RPMI7951 (cell line): Measurements from ENCODE around the gene RPN2. TPM values are rescaled to one million over a fixed set of nuclear protein-coding genes. Genes with fewer than 3 reads are reported as not detected.

Experiments used
- DNase-seq: peaks from one replicate; pipeline ENCODE4 v3.0.0-alpha.2; 2012; ENCODE audit warnings: low read depth
- total RNA-seq: library from RNA; depleted of rRNA; stranded (reverse); fragments of >200 nt; shearing (Covaris generic); gene quantifications from 2 replicates; pipeline ENCODE4 v1.2.3, GENCODE V29; 2014

The RPN2 gene
- total RNA-seq, 1 experiment from 2014 or later: 744 TPM

DNA sequence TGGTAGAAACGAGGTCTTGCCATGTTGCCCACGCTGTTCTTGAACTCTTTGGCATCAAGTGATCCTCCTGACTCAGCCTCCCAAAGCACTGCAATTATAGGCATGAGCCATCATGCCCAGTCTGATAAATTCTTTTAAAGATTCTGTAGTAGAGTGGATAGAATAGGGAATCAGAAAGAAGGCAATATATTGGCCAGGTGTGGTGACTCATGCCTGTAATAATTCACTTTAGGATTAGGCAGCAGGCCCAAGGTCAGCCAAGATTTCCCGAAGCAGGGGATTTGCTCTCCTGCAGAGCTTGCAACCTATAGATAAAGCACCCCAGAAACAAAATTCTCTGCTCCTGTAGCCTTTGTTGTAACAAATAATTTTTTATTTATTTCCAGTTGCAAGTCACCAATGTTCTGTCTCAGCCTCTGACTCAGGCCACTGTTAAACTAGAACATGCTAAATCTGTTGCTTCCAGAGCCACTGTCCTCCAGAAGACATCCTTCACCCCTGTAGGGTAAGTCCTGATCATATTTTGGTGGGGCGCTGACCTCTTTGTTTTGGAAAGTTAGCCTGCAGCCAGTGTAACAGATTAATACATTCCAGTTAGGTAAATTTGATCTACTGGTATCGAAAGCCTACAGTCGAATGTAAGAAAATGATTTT is 30.7 kb downstream of the RPN2 start:
- no peak for DNase-seq

DNA sequence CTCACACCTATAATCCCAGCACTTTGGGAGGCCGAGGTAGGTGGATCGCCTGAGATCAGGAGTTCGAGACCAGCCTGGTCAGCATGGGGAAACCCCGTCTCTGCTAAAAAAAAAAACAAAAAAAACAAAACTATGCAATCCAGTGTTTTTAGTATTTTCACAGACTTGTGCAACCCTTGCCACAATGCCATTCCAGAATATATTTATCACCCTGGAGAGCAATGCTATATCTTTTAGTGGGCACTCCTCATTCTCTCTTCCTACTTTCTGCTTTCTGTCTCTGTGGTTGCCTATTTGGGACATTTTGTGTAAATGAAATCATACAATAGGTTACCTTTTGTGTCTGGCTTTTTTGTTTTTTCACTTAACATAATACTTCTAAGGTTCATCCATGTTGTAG is 39.3 kb downstream of the RPN2 start:
- no peak for DNase-seq

DNA sequence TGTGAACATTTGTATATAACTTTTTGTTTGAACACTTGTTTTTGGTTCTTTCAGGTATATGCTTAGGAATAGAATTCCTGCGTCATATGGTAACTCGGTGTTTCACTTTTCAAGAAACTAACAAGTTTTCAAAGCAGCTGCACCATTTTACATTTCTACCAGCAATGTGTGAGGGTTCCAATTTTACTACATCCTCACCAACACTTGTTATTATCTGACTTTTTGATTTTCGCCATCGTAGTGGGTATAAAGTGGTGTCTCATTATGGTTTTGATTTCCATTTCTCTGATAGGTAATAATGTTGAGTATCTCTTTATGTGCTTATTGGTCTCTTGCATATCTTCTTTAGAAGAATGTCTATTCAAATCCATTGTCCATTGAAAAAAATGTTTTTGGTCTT is 39.8 kb downstream of the RPN2 start:
- no peak for DNase-seq

DNA sequence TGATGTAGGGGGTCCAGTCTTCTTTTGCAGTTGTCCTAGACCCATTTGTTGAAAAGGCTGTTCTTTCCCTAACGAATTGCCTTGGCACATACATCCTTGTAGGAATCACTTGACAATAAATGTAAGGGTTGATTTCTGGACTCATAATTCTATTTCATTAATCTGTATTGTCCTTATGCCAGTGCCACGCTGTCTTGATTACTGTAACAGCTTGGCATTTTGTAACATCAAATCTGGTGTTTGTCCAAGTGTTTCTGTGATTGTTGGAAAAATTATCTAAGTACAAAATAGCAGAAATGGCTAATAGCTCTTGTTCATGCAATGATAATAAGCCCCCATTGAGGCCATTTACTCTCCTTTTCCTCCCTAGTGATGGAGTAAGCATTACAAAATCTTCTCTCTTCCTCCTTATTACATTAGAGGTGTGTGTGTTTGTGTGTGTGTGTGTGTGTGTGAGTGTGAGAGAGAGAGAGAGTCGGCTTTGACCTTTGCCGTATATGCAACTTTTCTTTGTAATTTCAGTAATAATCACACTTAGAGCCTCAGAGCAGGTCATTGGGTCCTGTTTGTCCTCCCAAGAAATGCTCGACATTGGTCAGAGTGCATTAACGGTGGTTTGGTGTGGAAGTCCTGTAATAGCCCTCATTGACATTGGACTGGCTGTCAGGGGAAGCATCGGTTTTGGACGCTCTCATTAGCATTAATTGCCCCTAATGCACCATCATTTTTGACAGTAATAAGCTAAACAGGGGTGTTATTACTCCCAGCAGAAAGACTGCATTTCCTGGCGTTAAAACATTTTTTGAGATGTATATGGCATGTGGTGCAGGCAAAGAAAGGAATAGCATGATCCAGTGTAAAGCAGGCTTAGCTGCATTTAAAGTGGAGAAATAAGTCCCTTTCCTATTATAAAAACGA is 40.9 kb downstream of the RPN2 start:
- no peak for DNase-seq

DNA sequence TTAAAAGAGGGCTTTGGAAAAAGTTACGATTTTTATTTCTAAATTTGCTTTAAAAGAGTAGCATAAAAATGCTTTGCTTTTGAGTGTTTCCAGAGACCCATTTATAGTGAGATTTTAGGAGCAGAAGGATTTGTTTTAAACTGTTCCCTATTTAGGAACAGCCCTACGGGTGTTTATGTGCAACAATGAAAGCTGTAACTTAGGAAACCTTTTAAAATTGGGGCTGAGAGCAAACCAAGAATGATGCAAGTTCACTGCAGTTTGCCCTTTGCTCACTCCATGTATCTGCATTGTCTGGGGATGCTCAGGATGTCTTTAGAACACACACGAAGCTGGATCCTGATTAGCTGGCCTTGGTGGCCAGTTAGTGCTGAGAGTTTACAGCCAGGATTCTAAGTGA is 41.6 kb downstream of the RPN2 start:
- no peak for DNase-seq

DNA sequence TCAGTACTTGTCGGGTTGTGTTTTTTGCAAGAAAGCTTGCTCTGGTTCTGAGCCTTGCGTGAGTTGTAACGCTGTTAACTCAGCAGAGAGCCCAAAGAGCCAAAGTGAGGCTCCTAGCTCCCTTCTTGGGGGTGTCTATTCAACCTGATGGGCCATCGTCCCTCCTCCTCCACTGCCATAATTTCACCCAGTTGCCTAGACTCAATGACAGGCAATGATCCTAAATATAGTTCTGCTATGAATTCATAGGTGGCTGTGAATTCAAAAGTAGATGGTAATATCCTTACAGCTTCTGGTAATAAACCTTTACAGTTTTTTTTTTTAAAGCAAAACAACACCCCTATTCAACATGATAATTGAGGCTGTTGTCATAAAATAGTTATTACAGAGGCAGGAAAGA is 43.0 kb downstream of the RPN2 start:
- no peak for DNase-seq

DNA sequence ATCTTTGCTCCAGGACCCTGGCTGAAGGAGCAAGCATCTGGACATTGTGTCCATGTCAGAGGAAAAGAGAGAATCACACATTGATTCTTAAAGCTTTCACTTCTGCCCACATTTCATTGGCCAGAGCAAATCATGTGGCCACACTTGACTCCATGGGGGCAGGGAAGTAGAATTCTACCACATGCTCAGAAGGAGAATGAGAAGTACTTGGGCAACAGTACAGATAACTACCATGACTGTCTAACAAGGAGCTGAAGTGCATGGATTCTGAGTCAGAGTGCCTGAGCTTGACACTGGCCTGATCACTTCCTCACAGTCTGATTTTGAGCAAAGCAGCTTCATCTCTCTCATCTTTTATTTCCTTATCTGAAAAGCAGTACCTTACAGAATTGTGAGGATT is 43.9 kb downstream of the RPN2 start:
- peak; percentile 84 for DNase-seq

DNA sequence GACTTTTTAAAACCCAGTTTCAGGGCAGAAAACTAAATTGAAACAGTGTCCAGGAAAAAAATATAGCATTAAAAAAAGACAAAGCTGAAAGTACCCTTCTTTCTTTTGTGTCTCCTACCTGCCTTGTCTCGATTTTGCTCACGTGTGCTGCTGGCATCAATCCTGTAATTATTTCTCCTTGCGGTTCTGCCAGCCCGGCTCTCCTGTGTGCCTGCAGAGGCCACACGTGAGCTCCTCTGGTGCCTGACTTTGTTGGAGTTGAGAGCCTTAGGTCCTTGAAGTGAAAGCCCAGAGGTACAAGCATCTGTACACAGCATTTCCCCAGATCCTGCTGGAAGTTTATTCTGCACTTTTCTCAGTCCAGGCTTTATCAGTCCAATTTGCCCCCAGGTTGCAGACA is 46.0 kb downstream of the RPN2 start:
- DNase-seq: no peak

DNA sequence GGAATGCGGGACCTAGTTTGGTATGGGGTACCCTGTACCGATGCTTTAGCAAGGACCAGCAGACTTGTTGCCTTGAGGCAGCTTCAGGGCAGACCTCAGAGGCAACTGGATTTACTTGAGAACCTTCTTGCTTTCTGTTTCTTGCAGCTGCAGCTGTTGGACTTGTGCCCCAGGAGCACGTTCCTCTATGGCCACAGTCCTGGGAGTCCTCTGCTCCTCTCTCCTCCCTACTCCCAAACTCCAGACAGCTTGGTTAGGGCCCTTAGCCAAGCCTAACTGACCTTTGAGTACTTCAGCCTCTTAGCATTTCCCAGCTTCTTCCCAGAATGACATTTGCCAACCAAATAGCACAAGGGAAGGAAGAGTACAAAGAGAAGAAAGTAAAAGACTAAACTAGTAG is 47.8 kb downstream of the RPN2 start:
- no peak for DNase-seq

DNA sequence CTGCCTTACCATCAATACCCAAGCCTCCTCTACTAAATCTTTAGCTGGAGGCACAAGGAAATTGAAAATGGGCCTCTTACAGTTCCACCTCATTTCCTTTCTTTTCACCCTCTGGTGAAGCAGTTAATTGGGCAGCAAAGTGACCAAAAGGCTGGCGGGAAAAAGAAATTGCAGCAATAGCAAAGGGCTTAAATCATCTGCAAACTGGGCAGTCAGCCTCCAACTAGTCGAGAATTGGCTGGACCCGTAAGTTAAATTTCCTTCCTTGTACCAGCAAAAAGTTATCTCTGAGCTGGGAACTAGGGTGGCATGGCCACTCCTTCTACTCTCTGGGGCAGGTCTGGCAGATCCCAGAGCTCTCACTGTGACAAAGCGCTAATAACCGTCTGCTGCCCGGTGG is 49.0 kb downstream of the RPN2 start:
- no peak for DNase-seq

DNA sequence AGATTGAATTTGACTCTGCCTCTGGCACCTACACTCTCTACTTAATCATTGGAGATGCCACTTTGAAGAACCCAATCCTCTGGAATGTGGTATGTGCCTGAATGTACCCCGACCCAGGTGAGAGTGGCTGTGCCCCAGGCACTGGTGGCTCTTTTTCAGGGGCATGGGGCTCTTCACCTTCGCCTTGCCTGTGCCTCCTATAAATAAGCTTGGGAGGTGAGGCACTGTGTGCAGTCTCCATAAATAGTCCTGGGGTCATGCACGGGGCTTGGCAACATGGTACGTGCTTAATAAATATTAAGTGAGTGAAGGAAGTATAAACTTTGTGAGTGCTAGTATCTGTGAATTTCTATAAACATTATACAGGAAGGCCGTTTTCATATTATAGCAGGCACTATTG is 49.5 kb downstream of the RPN2 start:
- no peak for DNase-seq

DNA sequence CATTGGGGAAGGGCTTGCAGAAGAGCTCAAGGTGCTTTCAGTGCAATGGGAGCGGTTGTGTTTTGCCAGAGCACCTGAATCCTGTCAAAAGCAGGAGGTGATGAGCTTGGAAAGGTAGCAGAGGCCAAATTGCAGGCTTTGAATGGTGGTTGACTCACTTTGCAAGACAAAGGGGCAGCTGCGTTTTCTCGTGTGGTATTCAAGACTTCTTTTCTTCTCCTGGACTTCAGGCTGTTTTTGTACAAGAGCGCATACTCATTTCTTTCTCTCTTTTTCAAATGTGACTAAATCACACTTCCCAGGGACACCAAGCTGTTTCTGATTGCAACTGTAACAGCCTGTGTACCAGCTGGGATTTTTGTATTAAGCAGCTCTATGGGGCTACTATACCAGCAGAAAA is 50.2 kb downstream of the RPN2 start:
- no peak for DNase-seq

DNA sequence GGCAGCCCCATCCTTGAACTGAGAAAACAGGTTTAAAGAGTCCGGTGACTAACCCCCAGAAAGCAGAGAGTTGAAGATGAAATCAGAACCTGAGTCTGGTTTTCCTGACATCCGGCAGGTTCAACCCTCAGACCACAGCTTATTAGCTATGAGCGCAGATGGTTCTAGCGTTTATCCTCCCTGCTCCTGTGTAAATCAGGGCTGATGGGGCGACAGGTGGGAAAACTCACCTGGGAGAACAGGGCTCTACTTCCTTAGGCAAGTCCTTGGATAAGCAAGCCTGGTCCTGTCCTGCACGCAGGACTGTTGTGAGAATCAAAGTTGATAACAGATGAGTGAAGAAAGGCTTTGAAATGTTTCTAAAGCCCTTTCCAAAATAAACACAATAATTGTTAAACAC is 51.1 kb downstream of the RPN2 start:
- DNase-seq: no peak

DNA sequence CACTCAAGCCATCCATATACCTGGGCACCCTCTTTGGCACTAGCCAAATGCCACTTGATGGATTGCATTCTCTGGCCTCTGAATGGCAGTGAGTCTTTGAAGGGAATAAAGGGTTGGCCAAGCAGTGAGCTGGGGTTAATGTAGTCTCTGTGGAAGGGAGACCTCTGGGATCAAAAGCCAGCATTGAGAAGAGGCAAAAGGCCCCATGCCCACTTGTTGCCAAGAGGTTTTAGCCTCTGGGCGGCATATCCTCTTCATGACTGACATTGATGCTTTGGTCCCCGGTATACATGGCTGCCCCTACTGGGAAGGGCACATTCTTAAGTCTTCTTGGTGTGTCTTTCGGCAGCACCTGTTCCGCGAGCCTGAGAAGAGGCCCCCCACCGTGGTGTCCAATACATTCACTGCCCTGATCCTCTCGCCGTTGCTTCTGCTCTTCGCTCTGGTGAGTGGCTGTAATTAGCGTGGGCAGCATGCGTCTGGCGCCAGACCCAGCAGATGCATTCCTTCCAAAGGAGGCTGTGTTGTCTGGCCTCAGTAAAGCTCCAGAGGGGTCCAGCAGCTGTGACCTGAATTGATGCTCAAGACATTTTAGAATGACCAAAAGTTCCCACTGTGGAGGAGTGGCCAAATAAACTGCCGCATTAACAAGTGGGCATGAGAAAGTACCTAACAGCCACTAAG is 53.0 kb downstream of the RPN2 start:
- DNase-seq: no peak

DNA sequence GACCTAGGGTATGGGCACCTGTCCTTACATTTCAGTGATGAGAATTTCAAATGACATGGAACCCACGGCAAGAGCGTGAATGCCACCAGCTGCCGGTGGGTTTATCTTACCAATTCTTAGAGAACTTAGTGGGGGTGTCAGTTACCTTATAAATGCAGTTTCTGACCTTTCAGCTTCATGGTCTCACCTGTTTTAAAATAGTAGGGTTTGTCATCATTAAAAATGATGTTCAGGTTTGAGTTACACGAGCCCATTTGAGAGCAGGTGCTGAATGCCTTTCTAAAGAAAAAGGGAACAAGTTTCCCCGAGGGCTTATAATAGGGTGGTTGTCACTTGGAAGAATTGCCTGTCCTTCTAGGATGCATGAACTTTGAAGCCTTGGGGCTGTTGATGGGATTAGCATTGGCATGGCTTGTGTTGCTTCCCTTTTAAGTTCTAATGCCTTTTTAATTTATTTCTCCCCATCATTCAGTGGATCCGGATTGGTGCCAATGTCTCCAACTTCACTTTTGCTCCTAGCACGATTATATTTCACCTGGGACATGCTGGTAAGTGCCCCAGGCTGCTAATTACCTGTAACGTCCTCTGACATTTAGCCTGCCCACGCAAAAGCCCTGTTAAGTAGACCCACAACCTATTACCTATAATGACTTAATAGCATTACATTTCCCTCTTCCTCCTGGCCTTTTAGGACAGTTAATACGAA is 54.6 kb downstream of the RPN2 start:
- DNase-seq: no peak

DNA sequence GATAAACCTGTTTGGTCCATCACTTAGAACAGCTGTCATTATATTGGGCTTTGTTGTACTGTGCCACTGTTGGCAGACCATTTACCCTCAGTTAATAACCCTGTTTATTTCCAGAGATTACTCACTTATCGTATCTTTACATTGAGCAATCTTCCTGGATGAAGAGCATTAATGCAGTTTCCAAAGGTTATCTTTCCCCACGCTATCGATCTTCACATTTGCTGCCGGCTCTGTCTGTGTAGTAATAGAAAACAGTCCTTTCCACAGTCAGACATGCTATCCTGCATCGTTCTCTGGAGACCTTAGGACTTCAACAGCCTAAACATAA is 55.1 kb downstream of the RPN2 start:
- DNase-seq: no peak

DNA sequence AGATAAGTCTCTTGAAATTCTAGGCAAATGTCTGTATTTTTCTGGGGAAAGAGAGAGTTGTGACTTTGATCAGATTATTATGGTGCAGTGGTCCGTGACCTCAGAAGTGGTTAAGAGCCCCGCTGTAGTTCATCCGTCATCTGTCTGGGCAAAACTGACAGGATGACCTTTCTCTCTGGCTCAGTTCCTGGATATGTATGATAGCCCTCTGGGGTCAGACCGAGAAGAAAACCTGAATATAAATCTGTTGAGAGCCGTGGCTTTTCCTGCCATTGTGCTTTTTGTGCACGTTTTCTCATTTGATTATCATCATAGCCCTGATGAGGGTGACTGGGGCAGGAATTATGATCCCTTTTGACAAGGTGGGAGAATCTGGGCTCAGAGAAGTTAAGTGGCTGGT is 55.9 kb downstream of the RPN2 start:
- DNase-seq: no peak

DNA sequence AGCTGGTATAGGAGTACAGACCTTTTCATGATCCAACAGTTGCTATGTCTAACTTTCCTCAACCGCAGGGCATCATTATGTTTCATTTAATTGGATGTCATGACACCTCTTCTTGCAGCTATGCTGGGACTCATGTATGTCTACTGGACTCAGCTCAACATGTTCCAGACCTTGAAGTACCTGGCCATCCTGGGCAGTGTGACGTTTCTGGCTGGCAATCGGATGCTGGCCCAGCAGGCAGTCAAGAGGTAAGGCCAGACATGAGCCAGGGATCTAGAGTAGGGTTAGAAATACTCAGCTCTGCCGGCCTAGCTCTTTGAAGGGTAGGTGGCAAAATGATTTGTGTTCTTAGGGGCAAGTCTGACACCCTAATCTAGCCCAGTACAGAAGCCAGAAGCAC is 57.3 kb downstream of the RPN2 start:
- no peak for DNase-seq

DNA sequence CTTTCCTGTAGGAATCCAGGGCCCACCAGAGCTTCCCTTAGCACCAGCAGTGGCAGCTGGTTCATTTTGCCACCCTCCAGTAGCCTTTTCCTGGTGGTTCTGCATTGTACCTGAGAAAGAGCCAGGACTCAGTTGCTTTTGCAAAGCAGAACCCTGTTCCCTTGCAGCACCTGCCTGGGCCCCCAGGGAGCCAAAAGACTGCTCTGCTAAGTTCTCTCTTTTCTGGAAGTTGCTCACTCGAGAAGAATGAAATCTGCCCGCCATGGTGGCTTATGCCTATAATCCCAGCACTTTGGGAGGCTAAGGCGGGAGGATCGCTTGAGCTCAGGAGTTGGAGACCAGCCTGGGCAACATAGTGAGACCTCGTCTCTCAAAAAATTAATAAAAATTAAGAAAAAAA is 58.5 kb downstream of the RPN2 start:
- no peak for DNase-seq

DNA sequence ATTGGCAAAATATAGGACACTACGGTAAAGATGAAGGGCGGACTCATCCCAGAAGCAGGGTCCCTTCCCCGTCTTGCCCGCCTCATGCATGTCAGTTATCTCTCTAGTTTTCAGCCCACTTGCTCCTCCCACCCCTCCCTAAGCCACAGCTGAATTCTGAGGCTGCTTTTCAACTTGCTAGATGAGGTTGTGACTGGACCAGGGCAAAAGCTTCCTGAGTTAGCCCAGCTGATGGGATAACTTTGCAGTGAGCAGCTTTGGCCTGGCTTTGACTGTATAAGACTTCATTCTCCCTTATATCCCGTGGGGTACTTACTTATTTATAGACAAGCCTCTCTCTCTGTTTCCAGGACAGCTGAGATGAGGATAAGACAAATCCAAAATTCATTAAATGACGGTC is 59.3 kb downstream of the RPN2 start:
- DNase-seq: no peak

DNA sequence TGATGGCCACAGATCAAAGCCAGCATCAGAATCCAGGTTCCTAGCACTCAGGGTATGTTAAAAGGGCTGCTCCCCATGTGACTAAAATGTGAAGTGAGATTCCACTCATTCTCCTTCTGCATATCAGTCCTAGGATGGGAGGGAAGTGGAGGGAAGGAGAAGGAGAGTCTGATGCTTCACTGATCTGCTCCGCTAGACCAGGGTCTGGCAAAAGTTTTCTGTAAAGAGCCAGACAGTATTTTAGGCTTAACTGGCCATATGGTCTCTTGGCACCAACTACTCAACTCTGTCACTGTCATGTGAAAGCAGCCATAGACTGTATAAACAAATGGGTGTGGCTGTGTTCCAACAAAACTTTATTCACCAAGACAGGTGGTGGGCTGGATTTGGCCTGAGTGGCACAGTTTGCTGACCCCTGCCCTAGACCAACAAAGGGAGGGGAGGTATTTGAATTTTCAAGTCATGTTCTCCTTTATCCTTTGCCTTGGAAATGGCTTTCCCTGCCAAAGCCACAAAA is 59.9 kb downstream of the RPN2 start:
- DNase-seq: no peak
